GM12873 (cell line): ENCODE measurements around the gene ZNF14.

Experiments used
- TF ChIP-seq, protein P1 (sequence below): IDR thresholded peaks from 2 replicates; pipeline ENCODE4 v1.5.1; 2012; ENCODE audit warnings: low read depth, mild to moderate bottlenecking, moderate library complexity, low read length, control low read depth; ENCODE audit not compliant: insufficient read depth; ENCODE audit errors: missing control alignments

The ZNF14 gene

DNA sequence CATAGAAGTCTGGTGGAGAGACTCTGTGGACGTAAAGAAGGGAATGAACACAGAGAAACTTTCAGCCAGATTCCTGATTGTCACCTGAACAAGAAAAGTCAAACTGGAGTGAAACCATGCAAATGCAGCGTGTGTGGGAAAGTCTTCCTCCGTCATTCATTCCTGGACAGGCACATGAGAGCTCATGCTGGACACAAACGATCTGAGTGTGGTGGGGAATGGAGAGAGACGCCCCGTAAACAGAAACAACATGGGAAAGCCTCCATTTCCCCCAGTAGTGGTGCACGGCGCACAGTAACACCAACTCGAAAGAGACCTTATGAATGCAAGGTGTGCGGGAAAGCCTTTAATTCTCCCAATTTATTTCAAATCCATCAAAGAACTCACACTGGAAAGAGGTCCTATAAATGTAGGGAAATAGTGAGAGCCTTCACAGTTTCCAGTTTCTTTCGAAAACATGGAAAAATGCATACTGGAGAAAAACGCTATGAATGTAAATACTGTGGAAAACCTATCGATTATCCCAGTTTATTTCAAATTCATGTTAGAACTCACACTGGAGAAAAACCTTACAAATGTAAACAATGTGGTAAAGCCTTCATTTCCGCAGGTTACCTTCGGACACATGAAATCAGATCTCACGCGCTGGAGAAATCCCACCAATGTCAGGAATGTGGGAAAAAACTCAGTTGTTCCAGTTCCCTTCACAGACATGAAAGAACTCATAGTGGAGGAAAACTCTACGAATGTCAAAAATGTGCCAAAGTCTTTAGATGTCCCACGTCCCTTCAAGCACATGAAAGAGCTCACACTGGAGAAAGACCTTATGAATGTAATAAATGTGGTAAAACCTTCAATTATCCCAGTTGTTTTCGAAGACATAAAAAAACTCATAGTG, 53.5 kb downstream of the ZNF14 start:
- TF ChIP-seq, protein P1, sequence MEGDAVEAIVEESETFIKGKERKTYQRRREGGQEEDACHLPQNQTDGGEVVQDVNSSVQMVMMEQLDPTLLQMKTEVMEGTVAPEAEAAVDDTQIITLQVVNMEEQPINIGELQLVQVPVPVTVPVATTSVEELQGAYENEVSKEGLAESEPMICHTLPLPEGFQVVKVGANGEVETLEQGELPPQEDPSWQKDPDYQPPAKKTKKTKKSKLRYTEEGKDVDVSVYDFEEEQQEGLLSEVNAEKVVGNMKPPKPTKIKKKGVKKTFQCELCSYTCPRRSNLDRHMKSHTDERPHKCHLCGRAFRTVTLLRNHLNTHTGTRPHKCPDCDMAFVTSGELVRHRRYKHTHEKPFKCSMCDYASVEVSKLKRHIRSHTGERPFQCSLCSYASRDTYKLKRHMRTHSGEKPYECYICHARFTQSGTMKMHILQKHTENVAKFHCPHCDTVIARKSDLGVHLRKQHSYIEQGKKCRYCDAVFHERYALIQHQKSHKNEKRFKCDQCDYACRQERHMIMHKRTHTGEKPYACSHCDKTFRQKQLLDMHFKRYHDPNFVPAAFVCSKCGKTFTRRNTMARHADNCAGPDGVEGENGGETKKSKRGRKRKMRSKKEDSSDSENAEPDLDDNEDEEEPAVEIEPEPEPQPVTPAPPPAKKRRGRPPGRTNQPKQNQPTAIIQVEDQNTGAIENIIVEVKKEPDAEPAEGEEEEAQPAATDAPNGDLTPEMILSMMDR, result no peak

DNA sequence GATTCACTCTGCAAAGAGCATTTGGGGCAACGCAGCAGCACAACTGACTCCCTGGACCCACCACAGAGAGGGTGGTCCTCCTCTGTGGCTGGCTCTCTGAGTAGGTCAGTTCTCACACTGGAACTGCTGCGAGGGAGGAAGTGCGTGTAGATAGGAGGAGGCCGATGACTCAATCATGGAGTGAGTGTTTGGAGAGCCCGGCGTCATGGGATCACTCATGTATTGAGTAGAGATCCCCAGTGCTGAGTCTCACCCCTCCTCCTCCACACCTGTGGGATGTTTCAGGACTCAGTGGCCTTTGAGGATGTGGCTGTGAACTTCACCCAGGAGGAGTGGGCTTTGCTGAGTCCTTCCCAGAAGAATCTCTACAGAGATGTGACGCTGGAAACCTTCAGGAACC, 55.3 kb downstream of the ZNF14 start:
- TF ChIP-seq, protein P1, result no peak

DNA sequence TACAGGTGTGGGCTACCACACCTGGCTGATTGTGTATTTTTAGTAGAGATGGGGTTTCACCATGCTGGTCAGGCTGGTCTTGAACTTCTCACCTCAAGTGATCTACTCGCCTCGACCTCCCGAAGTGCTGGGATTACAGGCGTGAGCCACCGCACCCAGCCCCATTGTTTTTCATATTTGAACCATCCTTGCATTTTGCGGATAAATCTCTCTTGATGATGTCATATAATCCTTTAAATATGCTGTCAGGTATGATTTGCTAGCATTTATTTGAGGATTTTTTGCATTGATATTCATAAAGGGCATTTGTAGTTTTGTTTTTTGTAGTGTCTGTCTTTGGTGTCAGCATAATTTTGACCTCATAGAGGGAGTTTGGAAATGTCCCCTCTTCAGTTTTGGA, 58.6 kb downstream of the ZNF14 start:
- TF ChIP-seq, protein P1, result no peak

DNA sequence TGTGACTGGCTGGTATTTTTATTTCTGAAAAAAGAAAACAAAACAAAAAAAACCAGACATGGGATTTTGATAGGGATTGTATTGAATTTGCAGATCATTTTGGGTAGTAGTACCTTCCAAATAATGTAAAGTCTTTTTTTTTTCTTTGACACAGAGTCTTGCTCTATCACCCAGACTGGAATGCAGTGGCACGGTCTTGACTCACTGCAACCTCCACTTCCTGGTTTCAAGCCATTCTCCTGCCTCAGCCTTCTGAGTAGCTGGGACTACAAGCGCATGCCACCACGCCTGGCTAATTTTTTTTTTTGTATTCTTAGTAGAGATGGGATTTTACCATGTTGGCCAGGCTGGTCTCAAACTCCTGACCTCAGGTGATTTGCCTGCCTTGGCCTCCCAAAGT, 60.1 kb downstream of the ZNF14 start:
- TF ChIP-seq, protein P1, result no peak

DNA sequence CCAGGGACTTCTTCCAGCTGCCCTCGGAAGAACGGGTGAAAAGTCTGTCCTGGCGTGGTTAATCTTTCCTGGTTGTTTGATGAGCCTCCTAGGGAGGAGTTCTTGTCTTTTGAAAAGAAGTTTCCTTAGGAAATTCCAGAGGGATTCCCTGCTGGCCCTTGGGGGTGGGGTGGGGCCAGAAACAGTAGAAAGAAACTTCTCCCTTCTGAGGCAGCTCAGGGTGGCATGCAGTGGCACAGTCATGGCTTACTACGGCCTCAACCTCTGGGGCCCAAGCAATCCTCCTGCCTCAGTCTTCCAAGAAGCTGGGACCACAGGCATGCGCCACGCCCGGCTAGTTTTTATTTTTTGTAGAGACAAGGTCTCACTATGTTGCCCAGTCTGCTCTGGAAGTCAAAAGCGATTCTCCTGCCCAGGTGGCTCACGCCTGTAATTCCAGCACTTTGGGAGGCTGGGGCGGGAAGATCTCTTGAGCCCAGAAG, 62.8 kb downstream of the ZNF14 start:
- TF ChIP-seq, protein P1, result no peak

DNA sequence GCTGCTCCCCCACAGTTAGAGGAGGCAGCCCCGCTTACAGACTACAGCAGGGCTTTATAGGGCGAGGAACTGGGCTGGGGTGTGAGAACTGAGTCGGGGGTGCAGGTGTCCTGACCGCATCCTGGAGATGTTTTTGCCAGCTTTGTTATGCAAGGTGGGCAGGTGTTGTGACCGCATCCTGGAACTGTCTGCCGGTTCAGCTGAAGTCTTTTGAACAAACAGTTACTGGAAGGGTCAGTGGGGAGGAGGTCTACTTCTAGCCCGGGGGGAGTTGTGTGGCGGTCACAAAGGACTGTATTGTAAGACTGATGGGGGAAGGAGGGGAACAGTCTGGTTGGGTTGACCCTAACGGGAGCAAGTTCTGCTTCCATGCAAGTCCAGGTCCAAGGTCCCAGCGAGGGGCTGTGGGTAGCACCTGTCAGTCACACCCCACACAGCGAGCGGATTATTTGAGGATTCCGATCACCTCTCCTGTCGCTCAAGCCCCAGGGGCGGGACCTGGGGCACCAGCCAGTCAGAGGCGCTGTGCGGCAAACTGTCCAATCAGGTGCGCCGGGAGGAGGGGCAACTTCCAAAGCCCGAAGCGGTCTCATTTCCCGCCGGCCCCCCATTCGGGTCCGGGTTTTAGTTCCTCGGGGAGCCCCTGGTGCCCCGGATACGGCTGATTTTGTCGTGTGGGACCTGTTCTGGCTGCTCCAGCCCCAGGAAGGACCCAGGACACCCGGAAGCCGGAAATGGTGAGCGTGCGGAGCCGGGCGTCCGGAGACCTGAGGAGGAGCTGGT, 64.5 kb downstream of the ZNF14 start, which contains the start of gene ZNF101:
Gene ZNF101, plus strand, starts transcription at position 610 of the 783 bp plus-strand sequence. Its CDS starts 125 bp downstream, at position 735.
- TF ChIP-seq, protein P1, result no peak

DNA sequence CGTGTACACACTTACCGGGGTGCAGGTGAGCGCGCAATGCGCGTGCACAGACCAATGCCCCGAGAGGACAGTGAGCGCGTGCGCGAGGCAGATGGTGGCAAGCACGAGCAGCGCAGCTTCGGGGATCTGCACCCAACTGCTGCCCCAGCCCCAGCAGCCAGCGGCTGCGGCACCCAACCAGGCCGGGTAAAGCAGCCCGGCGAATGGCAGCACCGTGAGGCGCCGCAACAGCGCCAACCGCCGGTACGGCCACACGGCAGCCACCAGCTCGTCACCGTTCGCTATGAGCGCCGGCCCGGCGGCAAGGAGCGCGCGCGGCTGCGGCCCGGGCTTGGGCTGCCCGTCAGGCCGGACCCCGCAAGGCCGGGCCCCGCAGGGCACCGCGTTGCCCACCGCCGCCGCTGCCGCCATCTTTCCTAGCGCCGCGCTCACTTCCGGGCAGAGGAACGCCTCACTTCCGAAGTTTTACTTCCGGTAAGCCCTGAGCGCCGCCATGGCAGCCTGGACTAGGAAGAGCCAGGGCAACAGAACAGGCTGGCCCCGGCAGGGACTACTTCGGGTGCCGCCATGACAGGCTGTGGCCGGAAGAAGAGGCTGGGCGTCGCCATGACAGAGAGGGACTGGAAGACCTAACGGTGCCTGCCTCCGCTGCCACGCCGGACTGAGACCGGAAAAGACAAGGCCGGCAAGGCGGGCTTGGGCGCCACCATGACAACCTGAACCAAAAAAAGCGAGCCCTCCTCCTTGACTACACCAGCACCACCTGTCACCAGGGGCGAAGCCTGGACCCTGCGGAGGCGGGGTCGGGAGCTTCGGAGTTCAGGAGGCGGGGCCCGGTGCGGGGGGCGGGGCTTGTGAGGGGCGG, 69.4 kb downstream of the ZNF14 start, which contains the start of gene ATP13A1:
Gene ATP13A1, minus strand, starts transcription at position 421 of the 865 bp plus-strand sequence. Its CDS starts 10 bp downstream, at position 411.
- TF ChIP-seq, protein P1, result peak; percentile 34
